ENCODE measurements around the gene TMEM43.

TMEM43 gene

GRCh38 chr3:14178247-14179113, 53.6 kb downstream of the TMEM43 start, which contains the start of the genes LSM3 and XPC:
LSM3 (plus strand) TSS chr3:14178817; CDS start chr3:14178861, 44 bp downstream.
XPC (minus strand) TSS chr3:14178601; CDS start chr3:14178568, 33 bp downstream.
- DNase-seq (ENCODE audit: low spot score) = peak; percentile 99

GRCh38 chr3:14179114-14179465, 54.2 kb downstream of the TMEM43 start:
- DNase-seq (ENCODE audit: low spot score) = no peak

DNA sequence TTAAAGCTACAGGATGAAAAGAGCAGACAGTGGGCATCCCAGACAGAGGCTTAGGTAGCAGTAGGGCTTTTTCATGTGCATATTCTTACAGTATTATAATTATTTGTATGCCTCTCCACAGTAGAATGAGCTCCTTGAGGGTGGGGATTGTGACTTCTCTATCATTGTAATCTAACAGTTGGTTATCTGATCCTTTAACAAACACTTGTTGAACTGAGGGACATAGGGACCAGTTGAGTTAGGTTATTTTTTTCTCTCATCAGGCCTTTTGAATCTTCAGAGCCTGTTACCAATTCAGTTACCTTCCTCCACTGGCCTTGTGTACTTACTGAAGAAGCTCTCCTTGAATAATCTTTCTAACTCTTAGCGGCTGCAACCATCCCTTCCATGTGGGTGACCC, 54.9 kb downstream of the TMEM43 start:
- no peak for DNase-seq (ENCODE audit: low spot score)

DNA sequence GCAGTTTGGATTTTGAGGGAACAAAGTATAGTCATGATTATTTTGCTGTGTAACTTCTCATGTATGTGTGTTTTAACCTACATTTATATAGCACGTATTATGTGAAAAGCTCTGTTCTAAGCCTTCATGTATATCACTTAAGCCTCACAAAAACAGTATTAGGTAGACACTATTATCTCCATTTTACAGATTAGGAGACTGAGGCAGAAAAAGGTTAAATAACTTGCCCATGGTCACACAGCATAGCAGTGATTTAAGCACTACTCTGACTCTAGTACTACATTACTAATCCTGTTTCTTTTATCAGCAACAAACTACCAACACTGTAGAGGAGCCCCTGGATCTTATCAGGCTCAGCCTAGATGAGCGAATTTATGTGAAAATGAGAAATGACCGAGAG, 56.4 kb downstream of the TMEM43 start:
- DNase-seq (ENCODE audit: low spot score) = no peak

GRCh38 chr3:14183015-14183577, 58.2 kb downstream of the TMEM43 start:
- no peak for DNase-seq (ENCODE audit: low spot score)

DNA sequence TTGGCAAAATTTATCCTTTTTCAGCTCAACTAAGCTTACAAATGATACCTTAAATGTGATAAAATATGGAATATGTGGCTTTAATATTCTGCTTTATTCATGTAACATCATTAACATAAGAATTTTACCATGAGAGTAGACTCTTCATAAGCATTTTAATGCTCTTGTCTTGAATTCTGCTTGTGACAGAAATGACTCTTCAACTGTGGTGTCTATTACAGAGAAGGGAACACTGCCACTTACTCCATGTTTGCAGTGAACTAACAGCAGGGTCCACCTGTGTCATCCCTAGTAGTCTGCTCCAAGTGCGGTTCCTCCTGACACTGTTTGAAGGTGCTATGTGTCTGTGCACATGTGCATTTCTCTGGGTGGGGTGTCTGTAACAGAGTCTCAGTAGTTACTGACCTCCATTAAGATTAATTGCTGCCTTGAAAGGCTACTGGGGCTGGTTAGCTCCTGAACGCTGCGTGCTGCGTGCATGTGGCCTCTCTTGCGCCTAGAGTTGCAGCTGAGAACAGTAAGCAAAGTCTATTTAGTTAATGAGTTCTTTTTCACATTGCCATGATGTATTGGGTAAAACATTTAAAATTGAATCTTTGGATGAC, 62.1 kb downstream of the TMEM43 start:
- no peak for DNase-seq (ENCODE audit: low spot score)

DNA sequence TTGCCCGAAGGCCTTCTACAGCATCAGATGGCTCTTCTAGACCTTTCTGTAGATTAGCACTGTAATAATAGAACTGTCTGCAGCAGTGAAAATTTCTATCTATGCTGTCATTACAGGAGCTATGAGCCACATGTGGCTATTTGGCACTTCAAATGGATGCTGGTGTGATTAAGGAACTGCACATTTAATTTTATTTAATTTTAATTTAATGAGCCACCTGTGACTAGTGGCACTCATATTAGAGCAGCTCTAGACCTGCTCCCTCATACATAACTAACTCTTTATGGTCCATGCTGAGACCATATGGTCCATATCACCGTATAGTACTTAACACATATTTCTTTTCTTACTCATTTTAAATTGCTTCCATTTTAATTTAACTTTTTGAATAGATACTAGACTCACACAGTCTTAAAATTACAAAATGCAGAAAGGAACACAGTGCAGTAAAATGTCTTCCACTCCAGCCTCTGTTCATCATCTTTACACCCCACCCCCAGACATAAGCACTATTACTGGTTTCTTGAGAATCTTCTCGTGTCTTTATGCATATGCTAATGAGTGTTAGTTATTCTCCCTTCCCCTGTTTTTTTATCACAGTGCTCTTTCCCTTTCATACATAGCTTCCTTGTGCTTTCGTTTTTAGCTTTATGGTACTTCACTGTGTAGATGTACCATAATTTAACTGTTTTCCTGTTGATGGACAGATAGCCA, 63.3 kb downstream of the TMEM43 start:
- DNase-seq (ENCODE audit: low spot score) = no peak

Data from hematopoietic multipotent progenitor cell treated with erythropoietin and hydrocortisone succinate and interleukin-3 and kit ligand, for 17 days (in vitro differentiated cells).